Activated T-helper 17 cell treated with anti-CD3 and anti-CD28 coated beads, Interleukin-2, amount 50 U/mL, for 72 hours (primary cell): ENCODE measurements around the gene BRIX1. TPM values are rescaled to one million over a fixed set of nuclear protein-coding genes. Genes with fewer than 3 reads are reported as not detected.
"Not testable (repeated sequence)": the region's sequence is repeated elsewhere in the genome, so short reads cannot be mapped to it uniquely, and the experiment has no call there.

Experiments
- ATAC-seq: fragments of 150-1000 bp; cut with Tn5 transposase; replicated peaks from 2 replicates; pipeline ENCODE4 v1.10.0; 2021; ENCODE audit warnings: mild to moderate bottlenecking, moderate library complexity
- H3K27ac Mint-ChIP-seq: one replicate; pipeline ENCODE4 v1.8.0; 2022; ENCODE audit warnings: mixed read lengths
- H3K27me3 Mint-ChIP-seq: one replicate; pipeline ENCODE4 v1.8.0; 2022; ENCODE audit warnings: mixed read lengths
- H3K36me3 Mint-ChIP-seq: one replicate; pipeline ENCODE4 v1.8.0; 2022; ENCODE audit warnings: low read depth, mild to moderate bottlenecking, mixed read lengths
- H3K4me1 Mint-ChIP-seq: one replicate; pipeline ENCODE4 v1.8.0; 2022; ENCODE audit warnings: mixed read lengths
- H3K4me3 Mint-ChIP-seq: one replicate; pipeline ENCODE4 v1.8.0; 2022; ENCODE audit warnings: mild to moderate bottlenecking, mixed read lengths
- H3K9me3 Mint-ChIP-seq: one replicate; pipeline ENCODE4 v1.8.0; 2022; ENCODE audit warnings: mixed read lengths
- total RNA-seq, 2 donors: library from RNA; stranded (reverse); gene quantifications; one replicate each; pipeline ENCODE4 v1.2.3, GENCODE V29; 2022

Gene BRIX1
- total RNA-seq, 2 donors from 2014 or later, result 43.0 to 84.2 TPM

DNA sequence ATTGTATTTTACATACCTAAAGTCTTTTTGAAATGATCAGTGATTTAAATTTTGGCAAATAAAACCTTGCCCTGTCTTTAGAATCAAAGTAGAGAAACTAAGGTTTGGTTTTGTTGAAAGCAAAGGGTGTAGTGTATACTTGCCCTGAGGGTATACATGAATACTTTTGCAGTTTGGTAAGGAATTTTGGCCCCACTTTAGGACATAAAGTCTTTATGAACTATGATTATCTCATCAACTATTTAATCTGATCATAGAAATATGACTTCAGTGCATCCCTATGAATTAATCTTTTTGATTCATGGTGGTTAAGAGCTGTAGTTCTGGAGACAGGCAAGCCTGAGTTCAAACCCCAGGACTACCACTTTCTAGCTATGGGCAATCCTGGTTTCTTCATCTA is 17.9 kb upstream of the BRIX1 start:
- no peak overlapping the region for H3K27ac Mint-ChIP-seq
- ATAC-seq, result no peak
- H3K36me3 Mint-ChIP-seq, result peaks cover 16% of the 10 kb centered on the region
- H3K4me1 Mint-ChIP-seq, result no peaks in the 10 kb centered on the region
- no peaks in the 10 kb centered on the region for H3K27me3 Mint-ChIP-seq
- no peak overlapping the region for H3K4me3 Mint-ChIP-seq
- H3K9me3 Mint-ChIP-seq, result no peaks in the 10 kb centered on the region

DNA sequence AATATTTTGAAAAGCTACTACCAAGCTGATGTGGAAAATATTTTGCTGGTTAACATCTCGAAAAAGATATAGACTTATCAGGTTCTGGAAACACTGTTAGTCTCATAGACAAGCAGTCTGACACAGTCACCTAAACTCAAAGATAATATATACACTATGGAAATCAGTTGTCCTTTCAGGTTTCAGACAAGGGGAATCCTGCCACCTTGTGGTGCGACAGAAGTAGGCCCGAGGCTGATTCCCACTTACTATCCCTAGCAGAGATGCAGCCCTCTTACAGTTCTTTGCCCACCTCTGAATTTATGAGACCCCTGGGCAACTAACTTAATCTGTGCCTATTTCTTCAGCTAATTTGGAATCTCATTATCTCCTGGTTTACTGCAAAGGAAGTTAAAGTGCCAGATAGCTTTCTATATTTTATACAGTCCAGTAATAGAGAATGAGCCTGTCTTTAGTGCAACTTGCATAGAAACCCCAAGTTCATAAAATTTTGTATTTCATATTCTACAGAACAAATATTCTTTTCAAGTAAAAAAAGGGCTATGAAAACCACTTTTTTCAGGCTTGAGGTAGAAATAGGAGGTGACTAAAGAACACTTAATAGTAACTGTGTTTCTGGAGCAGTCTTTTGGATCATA is 17.1 kb upstream of the BRIX1 start:
- Mint-ChIP-seq H3K4me3 (no peak overlapping the region), H3K4me1 (no peaks in the 10 kb centered on the region), H3K9me3 (no peaks in the 10 kb centered on the region), H3K27me3 (no peaks in the 10 kb centered on the region), H3K36me3 (peaks cover 18% of the 10 kb centered on the region), H3K27ac (no peak overlapping the region)
- peak; percentile 67 for ATAC-seq

DNA sequence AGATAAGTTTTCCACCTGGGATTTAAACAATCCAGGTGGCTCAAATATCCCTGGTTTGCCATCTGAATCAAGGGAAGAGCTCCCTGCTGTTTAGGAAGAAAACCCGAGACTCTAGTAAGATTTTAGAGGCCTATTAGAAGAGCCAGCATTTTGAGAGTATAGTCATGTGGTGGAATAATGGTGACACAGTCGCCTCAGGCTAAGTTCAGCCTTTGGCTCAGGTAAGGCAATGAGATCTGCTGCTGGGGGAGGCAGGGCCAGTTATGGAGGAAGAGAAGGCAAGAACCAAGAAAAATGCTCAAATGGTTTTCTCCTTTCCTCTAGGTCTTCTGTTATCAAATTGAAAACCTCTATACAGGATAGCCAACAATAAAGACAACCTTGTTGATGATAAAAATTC is 16.4 kb upstream of the BRIX1 start:
- H3K27me3 Mint-ChIP-seq, result no peaks in the 10 kb centered on the region
- H3K36me3 Mint-ChIP-seq, result peaks cover 22% of the 10 kb centered on the region
- ATAC-seq, result no peak
- no peaks in the 10 kb centered on the region for H3K9me3 Mint-ChIP-seq
- no peak overlapping the region for H3K4me3 Mint-ChIP-seq
- H3K4me1 Mint-ChIP-seq, result no peaks in the 10 kb centered on the region
- no peak overlapping the region for H3K27ac Mint-ChIP-seq

DNA sequence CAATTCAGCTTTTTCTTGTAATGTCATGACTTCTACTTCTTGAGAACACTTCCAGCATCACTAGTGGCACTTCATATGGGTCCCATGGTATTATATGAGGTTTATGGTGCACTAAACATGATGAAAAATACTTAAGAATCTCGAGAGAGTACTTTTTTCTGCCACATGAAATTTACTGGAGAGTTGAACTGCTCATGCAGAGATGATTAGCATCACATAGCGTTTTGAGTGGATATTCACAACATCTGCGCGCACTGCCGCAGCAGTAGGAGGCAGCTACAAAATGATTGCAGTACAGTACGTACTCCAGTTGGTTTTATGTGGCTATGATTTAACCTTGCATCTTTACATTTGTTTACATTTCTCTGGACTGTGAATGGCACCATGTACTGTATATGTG is 14.9 kb upstream of the BRIX1 start:
- no peaks in the 10 kb centered on the region for H3K27me3 Mint-ChIP-seq
- ATAC-seq, result no peak
- H3K36me3 Mint-ChIP-seq, result peaks cover 32% of the 10 kb centered on the region
- no peaks in the 10 kb centered on the region for H3K4me1 Mint-ChIP-seq
- no peaks in the 10 kb centered on the region for H3K9me3 Mint-ChIP-seq
- no peak overlapping the region for H3K27ac Mint-ChIP-seq
- H3K4me3 Mint-ChIP-seq, result no peak overlapping the region

DNA sequence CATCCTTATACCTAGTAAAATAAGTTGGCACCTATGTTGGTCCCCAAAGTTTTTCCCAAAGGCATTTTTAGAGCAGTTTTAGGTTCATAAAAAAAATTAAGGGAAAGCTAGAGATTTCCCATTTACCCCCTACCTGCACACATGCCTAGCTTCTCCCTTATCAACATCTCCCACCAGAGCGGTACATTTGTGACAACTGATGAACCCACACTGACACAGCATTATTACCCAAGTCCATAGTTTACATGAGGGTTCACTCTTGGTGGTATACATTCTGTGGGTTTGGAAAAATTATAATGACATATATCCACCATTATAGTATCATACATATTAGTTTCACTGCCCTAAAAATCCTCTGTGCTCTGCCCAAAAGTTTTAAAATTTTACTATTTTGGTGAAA is 12.3 kb upstream of the BRIX1 start:
- no peak overlapping the region for H3K4me3 Mint-ChIP-seq
- no peak for ATAC-seq
- no peaks in the 10 kb centered on the region for H3K9me3 Mint-ChIP-seq
- H3K27ac Mint-ChIP-seq, result no peak overlapping the region
- H3K4me1 Mint-ChIP-seq, result no peaks in the 10 kb centered on the region
- peaks cover 46% of the 10 kb centered on the region for H3K36me3 Mint-ChIP-seq
- H3K27me3 Mint-ChIP-seq, result no peaks in the 10 kb centered on the region

DNA sequence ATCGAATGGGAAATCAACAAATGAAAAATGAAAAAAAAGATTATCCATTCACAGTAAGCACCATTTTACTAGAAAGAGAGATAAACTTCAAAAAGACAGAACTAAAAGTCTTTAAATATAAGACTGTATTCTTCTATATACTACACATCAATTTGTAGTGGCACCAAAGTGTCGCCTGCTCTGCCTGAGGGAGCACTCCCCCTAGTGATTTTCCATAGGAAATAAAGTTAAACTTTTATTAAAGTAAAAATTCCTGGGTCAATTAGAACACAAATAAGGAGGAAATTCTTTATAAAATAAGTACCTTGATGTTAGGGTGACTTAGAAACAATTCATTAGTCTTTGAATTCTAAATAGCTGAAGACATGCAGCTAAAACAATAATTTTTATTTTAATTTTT is 9.9 kb upstream of the BRIX1 start:
- H3K4me1 Mint-ChIP-seq, result no peaks in the 10 kb centered on the region

DNA sequence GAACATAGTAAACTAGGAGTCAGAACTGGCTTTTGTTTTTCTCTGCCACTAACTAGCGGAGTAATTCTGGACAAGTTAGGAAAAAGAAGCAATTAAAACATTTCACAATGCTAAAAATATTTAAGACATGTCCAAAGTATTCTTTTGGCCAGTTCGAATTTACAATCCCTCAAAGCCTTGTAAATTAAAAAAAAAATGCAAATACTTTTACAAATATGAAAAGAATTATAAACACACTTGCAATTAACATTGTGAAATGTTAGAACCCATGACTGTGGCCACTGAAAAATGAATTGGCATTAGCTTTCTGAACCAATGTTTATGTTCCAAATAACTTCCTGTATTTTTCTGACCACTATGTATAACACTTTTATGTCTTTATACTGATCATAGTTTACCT is 2.4 kb upstream of the BRIX1 start:
- H3K36me3 Mint-ChIP-seq, result peaks cover 76% of the 10 kb centered on the region
- H3K4me3 Mint-ChIP-seq, result no peak overlapping the region
- no peak for ATAC-seq
- no peak overlapping the region for H3K27ac Mint-ChIP-seq
- H3K27me3 Mint-ChIP-seq, result no peaks in the 10 kb centered on the region
- H3K9me3 Mint-ChIP-seq, result no peaks in the 10 kb centered on the region
- H3K4me1 Mint-ChIP-seq, result peaks cover 16% of the 10 kb centered on the region

More for the DNA sequence above, 9.9 kb upstream of the BRIX1 start:
- no peaks in the 10 kb centered on the region for H3K27me3 Mint-ChIP-seq
- no peak overlapping the region for H3K4me3 Mint-ChIP-seq
- H3K27ac Mint-ChIP-seq, result no peak overlapping the region
- peaks cover 69% of the 10 kb centered on the region for H3K36me3 Mint-ChIP-seq
- no peaks in the 10 kb centered on the region for H3K9me3 Mint-ChIP-seq
- no peak for ATAC-seq

DNA sequence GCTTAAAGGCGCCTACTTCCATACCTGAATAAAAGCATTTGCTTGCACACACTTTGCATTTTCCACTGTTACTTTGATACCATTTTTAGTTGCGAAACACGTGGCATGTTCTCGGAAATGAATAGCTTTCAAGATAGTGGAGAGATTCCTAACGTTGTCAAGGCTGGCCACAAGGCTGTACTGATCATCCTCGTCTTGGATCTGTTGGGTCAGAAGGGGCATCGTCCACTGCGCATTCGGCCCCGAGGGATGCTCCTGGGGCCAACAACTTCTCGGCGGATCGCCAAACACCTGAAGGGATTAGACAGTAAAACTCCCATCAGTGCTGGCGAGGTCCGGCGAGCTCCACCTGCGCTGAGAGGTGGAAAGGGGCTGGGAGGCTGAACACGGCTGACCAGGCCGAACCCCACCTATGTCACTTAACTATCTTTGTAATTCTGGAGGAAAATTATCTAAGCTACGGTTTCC is 806 bp upstream of the BRIX1 start:
- ATAC-seq, result peak; percentile 11
- no peaks in the 10 kb centered on the region for H3K9me3 Mint-ChIP-seq

DNA sequence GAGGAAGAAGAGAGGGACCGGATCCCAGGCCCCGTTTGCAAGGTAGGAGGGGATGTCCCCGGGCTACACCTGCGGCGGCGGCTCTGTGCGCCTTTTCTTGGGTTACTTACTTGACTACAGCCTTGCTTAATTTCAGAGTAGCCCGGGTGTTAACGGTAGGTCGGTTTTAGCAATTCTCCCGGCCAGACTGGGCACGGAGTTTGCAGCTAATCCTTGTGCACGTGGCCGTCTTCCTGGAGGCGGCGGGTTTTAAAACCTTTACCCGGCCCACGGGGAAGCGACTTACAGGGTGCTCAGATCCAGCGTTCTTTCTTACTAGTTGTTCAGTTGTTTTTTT is 313 bp downstream of the BRIX1 start:
- Mint-ChIP-seq H3K4me1 (peaks cover 16% of the 10 kb centered on the region), H3K36me3 (peaks cover 76% of the 10 kb centered on the region), H3K9me3 (no peaks in the 10 kb centered on the region), H3K27ac (no peak overlapping the region), H3K27me3 (no peaks in the 10 kb centered on the region), H3K4me3 (no peak overlapping the region)
- peak; percentile 12 for ATAC-seq

More for the DNA sequence above, 806 bp upstream of the BRIX1 start:
- no peak overlapping the region for H3K27ac Mint-ChIP-seq
- H3K4me1 Mint-ChIP-seq, result peaks cover 16% of the 10 kb centered on the region
- no peak overlapping the region for H3K4me3 Mint-ChIP-seq
- H3K27me3 Mint-ChIP-seq, result no peaks in the 10 kb centered on the region
- H3K36me3 Mint-ChIP-seq, result peaks cover 76% of the 10 kb centered on the region

DNA sequence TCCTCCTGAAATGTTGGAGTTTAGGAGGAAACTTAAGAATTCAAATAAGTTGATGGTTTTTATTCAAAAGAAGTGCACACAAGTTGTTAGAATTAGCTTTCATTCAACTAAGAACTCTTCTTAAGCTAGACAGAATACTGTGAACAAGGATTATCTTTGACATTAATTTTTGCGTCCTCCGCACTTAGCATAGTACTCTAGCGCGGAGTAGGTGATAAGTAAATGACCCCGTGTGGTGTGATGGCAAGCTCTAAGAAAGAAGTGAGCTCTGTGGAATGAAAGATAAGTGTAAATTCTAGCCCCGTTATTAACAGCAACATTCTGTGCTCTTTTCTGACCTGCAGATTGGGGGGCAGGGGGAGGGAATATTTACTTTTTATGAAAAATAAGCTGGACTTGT is 1.0 kb downstream of the BRIX1 start:
- Mint-ChIP-seq H3K4me1 (peaks cover 16% of the 10 kb centered on the region), H3K27ac (no peak overlapping the region), H3K36me3 (peaks cover 76% of the 10 kb centered on the region), H3K27me3 (no peaks in the 10 kb centered on the region), H3K4me3 (no peak overlapping the region), H3K9me3 (no peaks in the 10 kb centered on the region)
- ATAC-seq, result no peak

DNA sequence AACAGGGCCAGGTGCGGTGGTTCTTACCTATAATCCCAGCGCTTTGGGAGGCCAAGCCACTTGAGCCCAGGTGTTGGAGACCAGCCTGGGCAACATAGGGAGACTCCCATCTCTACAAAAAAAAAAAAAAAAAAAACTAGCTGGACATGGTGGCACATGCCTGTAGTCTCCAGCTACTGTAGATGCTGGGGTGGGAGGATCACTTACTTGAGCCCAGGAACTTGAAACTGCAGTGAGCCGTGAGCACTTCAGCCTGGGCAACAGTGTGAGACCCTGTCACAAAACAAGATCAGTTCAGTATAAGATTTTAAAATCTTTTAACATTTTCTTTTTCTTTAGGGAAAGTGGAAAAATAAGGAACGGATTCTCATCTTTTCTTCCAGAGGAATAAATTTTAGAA is 2.5 kb downstream of the BRIX1 start:
- peaks cover 77% of the 10 kb centered on the region for H3K36me3 Mint-ChIP-seq
- H3K4me3 Mint-ChIP-seq, result no peak overlapping the region
- H3K27ac Mint-ChIP-seq, result no peak overlapping the region
- H3K4me1 Mint-ChIP-seq, result peaks cover 21% of the 10 kb centered on the region
- H3K27me3 Mint-ChIP-seq, result no peaks in the 10 kb centered on the region
- H3K9me3 Mint-ChIP-seq, result no peaks in the 10 kb centered on the region
- no peak for ATAC-seq

DNA sequence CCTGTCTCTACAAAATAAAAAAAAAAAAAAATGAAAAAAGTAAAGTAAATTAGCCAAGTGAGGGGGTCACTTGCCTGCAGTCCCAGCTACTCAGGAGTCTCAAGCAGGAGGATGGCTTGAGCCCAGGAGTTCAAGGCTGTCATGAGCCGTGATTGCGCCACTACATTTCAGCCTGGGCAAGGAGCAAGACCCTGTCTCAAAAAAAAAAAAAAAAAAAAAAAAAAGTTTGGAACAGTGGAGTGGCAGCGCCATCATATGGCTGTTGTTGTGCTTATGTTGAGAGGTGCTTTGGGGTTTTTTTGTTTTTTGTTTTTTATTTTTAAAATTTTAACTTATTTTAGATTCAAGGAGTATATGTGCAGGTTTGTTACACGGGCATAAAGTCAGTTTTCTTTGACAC is 3.6 kb downstream of the BRIX1 start:
- H3K9me3 Mint-ChIP-seq, result no peaks in the 10 kb centered on the region
- no peak overlapping the region for H3K4me3 Mint-ChIP-seq
- H3K27ac Mint-ChIP-seq, result no peak overlapping the region
- peaks cover 21% of the 10 kb centered on the region for H3K4me1 Mint-ChIP-seq
- H3K27me3 Mint-ChIP-seq, result no peaks in the 10 kb centered on the region
- H3K36me3 Mint-ChIP-seq, result peaks cover 82% of the 10 kb centered on the region
- no peak for ATAC-seq

DNA sequence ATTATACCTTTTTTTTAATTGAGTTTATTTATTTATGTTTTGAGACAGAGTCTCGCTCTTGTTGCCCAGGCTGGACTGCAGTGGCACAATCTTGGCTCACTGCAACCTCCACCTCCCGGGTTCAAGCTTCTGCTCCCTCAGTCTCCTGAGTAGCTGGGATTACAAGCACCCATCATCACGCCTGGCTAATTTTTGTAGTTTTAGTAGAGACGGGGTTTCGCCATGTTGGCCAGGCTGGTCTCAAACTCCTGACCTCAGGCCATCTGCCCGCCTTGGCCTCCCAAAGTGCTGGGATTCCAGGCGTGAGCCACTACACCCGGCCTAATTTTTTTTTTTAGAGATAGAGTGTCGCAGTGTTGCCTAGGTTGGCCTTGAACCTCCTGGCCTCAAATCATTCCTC is 7.7 kb downstream of the BRIX1 start:
- H3K4me1 Mint-ChIP-seq, result peaks cover 10% of the 10 kb centered on the region
- not testable (repeated sequence) for H3K9me3 Mint-ChIP-seq, ATAC-seq, H3K27me3 Mint-ChIP-seq
- H3K36me3 Mint-ChIP-seq, result peaks cover 96% of the 10 kb centered on the region
- peak overlapping the region; percentile 40 for H3K27ac Mint-ChIP-seq
- peak overlapping the region; percentile 49 for H3K4me3 Mint-ChIP-seq

DNA sequence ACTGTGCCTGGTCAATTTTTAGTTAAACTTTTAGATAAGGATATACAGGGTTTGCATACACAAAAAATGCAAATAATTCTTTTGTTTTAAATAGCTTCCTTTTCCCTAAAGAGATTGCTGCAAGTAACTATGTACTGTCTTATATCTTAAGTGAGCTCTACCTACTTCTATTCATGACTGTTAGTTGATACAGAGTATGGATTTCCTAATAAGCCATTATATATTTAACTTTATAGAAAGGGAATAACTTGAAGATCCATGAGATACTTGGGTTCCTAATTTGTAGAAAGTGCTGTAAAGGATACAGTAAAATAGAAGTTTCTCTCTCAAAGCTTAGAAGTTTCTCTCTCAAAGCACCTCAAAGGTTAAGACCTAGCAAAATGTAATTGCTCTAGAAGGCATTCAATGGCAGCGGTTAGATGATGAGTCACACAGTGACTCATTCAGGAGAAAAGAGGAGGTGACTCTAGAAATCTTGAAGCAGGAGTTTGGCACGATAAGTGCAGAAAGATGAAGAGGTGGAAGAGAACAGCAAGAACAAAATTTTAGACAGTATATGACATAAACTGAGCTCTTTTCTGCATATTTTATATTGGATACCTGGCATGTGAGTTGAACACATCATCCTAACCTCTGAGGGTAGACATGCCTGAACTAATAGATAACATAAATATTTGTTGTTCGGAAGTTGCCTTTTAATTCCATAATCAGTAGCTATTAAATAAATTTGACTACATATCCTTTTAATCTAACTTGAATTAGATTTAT is 8.4 kb downstream of the BRIX1 start:
- peak overlapping the region; percentile 49 for H3K4me3 Mint-ChIP-seq
- H3K36me3 Mint-ChIP-seq, result peaks cover 89% of the 10 kb centered on the region

DNA sequence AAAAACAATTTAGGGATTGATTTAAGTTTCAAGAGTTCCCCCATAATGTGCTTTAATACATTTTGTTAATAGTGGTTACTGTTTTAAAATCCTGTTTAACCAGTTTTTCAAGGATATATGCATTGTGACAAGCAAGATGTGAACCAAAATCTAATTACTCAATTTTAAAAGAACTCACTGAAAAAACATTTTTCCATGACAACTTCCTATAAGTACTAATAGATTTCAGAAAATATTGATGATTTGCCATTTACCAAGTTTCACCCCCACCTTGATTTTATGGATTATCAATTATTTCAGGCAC is 8.9 kb downstream of the BRIX1 start:
- Mint-ChIP-seq H3K4me1 (peaks cover 10% of the 10 kb centered on the region), H3K4me3 (peak overlapping the region; percentile 49), H3K27me3 (no peaks in the 10 kb centered on the region), H3K27ac (peak overlapping the region; percentile 72), H3K9me3 (no peaks in the 10 kb centered on the region), H3K36me3 (peaks cover 84% of the 10 kb centered on the region)
- ATAC-seq, result no peak

More for the DNA sequence above, 8.4 kb downstream of the BRIX1 start:
- H3K27me3 Mint-ChIP-seq, result no peaks in the 10 kb centered on the region
- no peaks in the 10 kb centered on the region for H3K9me3 Mint-ChIP-seq
- peak; percentile 99 for ATAC-seq
- peaks cover 10% of the 10 kb centered on the region for H3K4me1 Mint-ChIP-seq
- peak overlapping the region; percentile 40 for H3K27ac Mint-ChIP-seq
